ENCODE results near the gene CABP1.

CABP1 gene

GRCh38 chr12:120630104-120630892 is 10.1 kb upstream of the CABP1 start:
- DNase-seq (ENCODE audit: low spot score), result no peak
- FAIRE-seq, result no peak

- FAIRE-seq, result no peak
Observed at GRCh38 chr12:120631097-120631496, 9.3 kb upstream of the CABP1 start.

GRCh38 chr12:120640861-120641833 is 721 bp downstream of the CABP1 start:
- DNase-seq (ENCODE audit: low spot score) (no peak), FAIRE-seq (no peak)

More at GRCh38 chr12:120631097-120631496, 9.3 kb upstream of the CABP1 start:
- DNase-seq (ENCODE audit: low spot score), result no peak

- FAIRE-seq (no peak), DNase-seq (ENCODE audit: low spot score) (no peak)
Observed at GRCh38 chr12:120642121-120642520, 1.7 kb downstream of the CABP1 start.

GRCh38 chr12:120642826-120643225 is 2.4 kb downstream of the CABP1 start:
- FAIRE-seq (no peak), DNase-seq (ENCODE audit: low spot score) (no peak)

- no peak for FAIRE-seq
Observed at GRCh38 chr12:120643574-120643973, 3.1 kb downstream of the CABP1 start.

GRCh38 chr12:120646044-120646443 is 5.6 kb downstream of the CABP1 start:
- DNase-seq (ENCODE audit: low spot score) (no peak), FAIRE-seq (no peak)

More at GRCh38 chr12:120643574-120643973, 3.1 kb downstream of the CABP1 start:
- DNase-seq (ENCODE audit: low spot score), result no peak

- no peak for DNase-seq (ENCODE audit: low spot score)
- FAIRE-seq, result no peak
Observed at GRCh38 chr12:120647375-120647755, 6.9 kb downstream of the CABP1 start.

- no peak for DNase-seq (ENCODE audit: low spot score)
- FAIRE-seq, result no peak
Observed at GRCh38 chr12:120649442-120650232, 9.2 kb downstream of the CABP1 start.

- DNase-seq (ENCODE audit: low spot score), result no peak
- no peak for FAIRE-seq
Observed at GRCh38 chr12:120650233-120650690, 9.8 kb downstream of the CABP1 start.

- no peak for DNase-seq (ENCODE audit: low spot score)
- no peak for FAIRE-seq
Observed at GRCh38 chr12:120651821-120652220, 11.4 kb downstream of the CABP1 start.

- FAIRE-seq (no peak), DNase-seq (ENCODE audit: low spot score) (peak; percentile 13)
Observed at GRCh38 chr12:120652656-120653435, 12.4 kb downstream of the CABP1 start.

GRCh38 chr12:120653611-120654010 is 13.2 kb downstream of the CABP1 start:
- DNase-seq (ENCODE audit: low spot score) (no peak), FAIRE-seq (no peak)

- no peak for FAIRE-seq
- DNase-seq (ENCODE audit: low spot score), result no peak
Observed at GRCh38 chr12:120654656-120655055, 14.2 kb downstream of the CABP1 start.

GRCh38 chr12:120656008-120656407 is 15.6 kb downstream of the CABP1 start:
- no peak for FAIRE-seq
- no peak for DNase-seq (ENCODE audit: low spot score)

GRCh38 chr12:120658286-120659150 is 18.1 kb downstream of the CABP1 start:
- FAIRE-seq (no peak), DNase-seq (ENCODE audit: low spot score) (no peak)

GRCh38 chr12:120659151-120659525 is 18.7 kb downstream of the CABP1 start:
- no peak for FAIRE-seq

GRCh38 chr12:120661432-120661831 is 21.0 kb downstream of the CABP1 start:
- DNase-seq (ENCODE audit: low spot score), result no peak
- no peak for FAIRE-seq

More at GRCh38 chr12:120659151-120659525, 18.7 kb downstream of the CABP1 start:
- no peak for DNase-seq (ENCODE audit: low spot score)

- FAIRE-seq, result no peak
- DNase-seq (ENCODE audit: low spot score), result no peak
Observed at GRCh38 chr12:120662879-120663278, 22.5 kb downstream of the CABP1 start.

GRCh38 chr12:120663741-120664140 is 23.3 kb downstream of the CABP1 start:
- DNase-seq (ENCODE audit: low spot score) (no peak), FAIRE-seq (no peak)
